Neural crest cell (in vitro differentiated cells): ENCODE data around the gene TMEM255B. TPM values are rescaled to one million over a fixed set of nuclear protein-coding genes. Genes with fewer than 3 reads are reported as not detected.

Experiments
- DNase-seq: peaks from one replicate; pipeline ENCODE4 v3.0.0; 2021; ENCODE audit warnings: low read depth, mixed read lengths, low spot score
- H3K27ac Mint-ChIP-seq: one replicate; pipeline ENCODE4 v1.8.0; 2021; ENCODE audit warnings: mild to moderate bottlenecking, mixed read lengths; ENCODE audit not compliant: unreplicated experiment
- H3K27me3 Mint-ChIP-seq: 2 replicates; pipeline ENCODE4 v1.8.0; 2021; ENCODE audit warnings: low read depth, mild to moderate bottlenecking, mixed read lengths
- H3K36me3 Mint-ChIP-seq: 2 replicates; pipeline ENCODE4 v1.8.0; 2021; ENCODE audit warnings: low read depth, mild to moderate bottlenecking, mixed read lengths
- H3K4me1 Mint-ChIP-seq: 2 replicates; pipeline ENCODE4 v1.8.0; 2021; ENCODE audit warnings: mixed read lengths
- H3K4me3 Mint-ChIP-seq: one replicate; pipeline ENCODE4 v1.8.0; 2021; ENCODE audit warnings: mild to moderate bottlenecking, mixed read lengths
- H3K9me3 Mint-ChIP-seq: 2 replicates; pipeline ENCODE4 v1.8.0; 2021; ENCODE audit warnings: mixed read lengths
- total RNA-seq: library from RNA; stranded (reverse); gene quantifications from 2 replicates; pipeline ENCODE4 v1.2.1, GENCODE V29; 2021
- TF ChIP-seq, protein P1 (sequence below): fragments of 200-600 bp; sonication (generic); conservative IDR thresholded peaks from 2 replicates; pipeline ENCODE4 v1.5.0; 2021; ENCODE audit warnings: antibody characterized with exemption, mild to moderate bottlenecking

The TMEM255B gene
- total RNA-seq, 1 donor from 2014 or later = 2.4 TPM

GRCh38 chr13:113734826-113735125, 24.2 kb upstream of the TMEM255B start:
- TF ChIP-seq, protein P1, sequence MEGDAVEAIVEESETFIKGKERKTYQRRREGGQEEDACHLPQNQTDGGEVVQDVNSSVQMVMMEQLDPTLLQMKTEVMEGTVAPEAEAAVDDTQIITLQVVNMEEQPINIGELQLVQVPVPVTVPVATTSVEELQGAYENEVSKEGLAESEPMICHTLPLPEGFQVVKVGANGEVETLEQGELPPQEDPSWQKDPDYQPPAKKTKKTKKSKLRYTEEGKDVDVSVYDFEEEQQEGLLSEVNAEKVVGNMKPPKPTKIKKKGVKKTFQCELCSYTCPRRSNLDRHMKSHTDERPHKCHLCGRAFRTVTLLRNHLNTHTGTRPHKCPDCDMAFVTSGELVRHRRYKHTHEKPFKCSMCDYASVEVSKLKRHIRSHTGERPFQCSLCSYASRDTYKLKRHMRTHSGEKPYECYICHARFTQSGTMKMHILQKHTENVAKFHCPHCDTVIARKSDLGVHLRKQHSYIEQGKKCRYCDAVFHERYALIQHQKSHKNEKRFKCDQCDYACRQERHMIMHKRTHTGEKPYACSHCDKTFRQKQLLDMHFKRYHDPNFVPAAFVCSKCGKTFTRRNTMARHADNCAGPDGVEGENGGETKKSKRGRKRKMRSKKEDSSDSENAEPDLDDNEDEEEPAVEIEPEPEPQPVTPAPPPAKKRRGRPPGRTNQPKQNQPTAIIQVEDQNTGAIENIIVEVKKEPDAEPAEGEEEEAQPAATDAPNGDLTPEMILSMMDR = no peak
- H3K27me3 Mint-ChIP-seq = no peaks in the 10 kb centered on the region

GRCh38 chr13:113735194-113735593, 23.8 kb upstream of the TMEM255B start:
- H3K27ac Mint-ChIP-seq = no peak overlapping the region
- no peaks in the 10 kb centered on the region for H3K4me1 Mint-ChIP-seq
- H3K36me3 Mint-ChIP-seq = no peaks in the 10 kb centered on the region
- no peak for DNase-seq
- H3K27me3 Mint-ChIP-seq = no peaks in the 10 kb centered on the region
- TF ChIP-seq, protein P1 = no peak
- no peak overlapping the region for H3K4me3 Mint-ChIP-seq
- H3K9me3 Mint-ChIP-seq = no peaks in the 10 kb centered on the region

More at GRCh38 chr13:113734826-113735125, 24.2 kb upstream of the TMEM255B start:
- Mint-ChIP-seq H3K27ac (no peak overlapping the region), H3K9me3 (no peaks in the 10 kb centered on the region), H3K4me3 (no peak overlapping the region), H3K4me1 (no peaks in the 10 kb centered on the region), H3K36me3 (no peaks in the 10 kb centered on the region)
- no peak for DNase-seq

- TF ChIP-seq, protein P1 = no peak
- H3K4me1 Mint-ChIP-seq = no peaks in the 10 kb centered on the region
Measured at GRCh38 chr13:113735750-113736149, 23.3 kb upstream of the TMEM255B start.

GRCh38 chr13:113736258-113736731, 22.7 kb upstream of the TMEM255B start:
- H3K4me1 Mint-ChIP-seq = peaks cover under 1% of the 10 kb centered on the region
- H3K27me3 Mint-ChIP-seq = no peaks in the 10 kb centered on the region
- H3K9me3 Mint-ChIP-seq = no peaks in the 10 kb centered on the region
- no peak overlapping the region for H3K27ac Mint-ChIP-seq
- TF ChIP-seq, protein P1 = no peak
- H3K4me3 Mint-ChIP-seq = no peak overlapping the region
- H3K36me3 Mint-ChIP-seq = no peaks in the 10 kb centered on the region
- no peak for DNase-seq

More at GRCh38 chr13:113735750-113736149, 23.3 kb upstream of the TMEM255B start:
- H3K27ac Mint-ChIP-seq = no peak overlapping the region
- no peaks in the 10 kb centered on the region for H3K27me3 Mint-ChIP-seq
- no peaks in the 10 kb centered on the region for H3K9me3 Mint-ChIP-seq
- no peak overlapping the region for H3K4me3 Mint-ChIP-seq
- no peak for DNase-seq
- no peaks in the 10 kb centered on the region for H3K36me3 Mint-ChIP-seq

GRCh38 chr13:113737803-113738202, 21.2 kb upstream of the TMEM255B start:
- no peak overlapping the region for H3K27ac Mint-ChIP-seq
- H3K4me1 Mint-ChIP-seq = peaks cover 4% of the 10 kb centered on the region
- TF ChIP-seq, protein P1 = no peak
- DNase-seq = no peak
- H3K27me3 Mint-ChIP-seq = no peaks in the 10 kb centered on the region
- no peak overlapping the region for H3K4me3 Mint-ChIP-seq
- H3K9me3 Mint-ChIP-seq = no peaks in the 10 kb centered on the region
- no peaks in the 10 kb centered on the region for H3K36me3 Mint-ChIP-seq
